Kidney glomerular epithelial cell (primary cell): ENCODE data around the gene RAMAC.
"Not testable (repeated sequence)": the region's sequence is repeated elsewhere in the genome, so short reads cannot be mapped to it uniquely, and the experiment has no call there.

Experiments used
- DNase-seq: peaks from one replicate; lab custom pipeline; 2025; lab: John Stamatoyannopoulos, UW

Gene RAMAC

GRCh38 chr15:83014205-83014653, 28.2 kb downstream of the RAMAC start:
- DNase-seq, result no peak

- DNase-seq, result no peak
These were observed 29.4 kb downstream of the RAMAC start for GRCh38 chr15:83015361-83015760.

GRCh38 chr15:83016906-83017305, 30.9 kb downstream of the RAMAC start:
- no peak for DNase-seq

- DNase-seq, result no peak
These were observed 32.4 kb downstream of the RAMAC start for GRCh38 chr15:83018436-83018835.

GRCh38 chr15:83030021-83030420, 44.0 kb downstream of the RAMAC start:
- DNase-seq, result no peak

GRCh38 chr15:83031234-83031633, 45.2 kb downstream of the RAMAC start:
- DNase-seq, result not testable (repeated sequence)

GRCh38 chr15:83036253-83036652, 50.2 kb downstream of the RAMAC start:
- no peak for DNase-seq

- DNase-seq, result no peak
These were observed 53.2 kb downstream of the RAMAC start for GRCh38 chr15:83039206-83039605.
